GM18508 (cell line): ENCODE data around the gene CXXC5.

Experiments used
- ATAC-seq: cut with Tn5 transposase; IDR thresholded peaks from one replicate; pipeline ENCODE4 v1.9.1; 2021; ENCODE audit warnings: moderate number of reproducible peaks; ENCODE audit not compliant: insufficient read depth, unreplicated experiment

CXXC5 gene

GRCh38 chr5:139664086-139664693 is 16.0 kb downstream of the CXXC5 start:
- peak; percentile 34 for ATAC-seq

- ATAC-seq, result no peak
Observed at GRCh38 chr5:139664727-139665351, 16.7 kb downstream of the CXXC5 start.

GRCh38 chr5:139665626-139666025 is 17.5 kb downstream of the CXXC5 start:
- ATAC-seq, result no peak

- ATAC-seq, result no peak
Observed at GRCh38 chr5:139666551-139666950, 18.4 kb downstream of the CXXC5 start.

- ATAC-seq, result no peak
Observed at GRCh38 chr5:139667001-139667729, 19.0 kb downstream of the CXXC5 start.

GRCh38 chr5:139667730-139668063 is 19.5 kb downstream of the CXXC5 start:
- ATAC-seq, result no peak

GRCh38 chr5:139668064-139668880 is 20.1 kb downstream of the CXXC5 start:
- no peak for ATAC-seq

GRCh38 chr5:139668924-139669661 is 20.9 kb downstream of the CXXC5 start:
- no peak for ATAC-seq

- ATAC-seq, result peak; percentile 17
Observed at GRCh38 chr5:139669662-139670368, 21.7 kb downstream of the CXXC5 start.

GRCh38 chr5:139670369-139671095 is 22.4 kb downstream of the CXXC5 start:
- ATAC-seq, result peak; percentile 46

- no peak for ATAC-seq
Observed at GRCh38 chr5:139671096-139671841, 23.1 kb downstream of the CXXC5 start.

GRCh38 chr5:139675213-139675612 is 27.1 kb downstream of the CXXC5 start:
- ATAC-seq, result no peak

GRCh38 chr5:139675825-139676224 is 27.7 kb downstream of the CXXC5 start:
- ATAC-seq, result no peak

- no peak for ATAC-seq
Observed at GRCh38 chr5:139676406-139676805, 28.3 kb downstream of the CXXC5 start.

GRCh38 chr5:139676951-139677735 is 29.0 kb downstream of the CXXC5 start:
- ATAC-seq, result no peak

GRCh38 chr5:139677736-139678613 is 29.8 kb downstream of the CXXC5 start:
- no peak for ATAC-seq
